Liver (tissue), 9 donors: Measurements from ENCODE around the gene MGAT4A. TPM values are rescaled to one million over a fixed set of nuclear protein-coding genes. Genes with fewer than 3 reads are reported as not detected.

Experiments
- DNase-seq: peaks from one replicate; pipeline ENCODE4 v3.0.0-alpha.2; 2017; ENCODE audit warnings: low spot score
- H3K27ac ChIP-seq, 2 donors: one replicate each; pipeline ENCODE4 v1.7.0; 2013; ENCODE audit warnings: inconsistent platforms in 2 of 2, low read length in 2 of 2, control low read depth in 1 of 2, low read depth in 1 of 2, mild to moderate bottlenecking in 1 of 2
- H3K27me3 ChIP-seq, 4 donors: one replicate each; pipeline versions ENCODE4 v1.6.1 to v1.7.0; 2013; ENCODE audit warnings: low read length in 3 of 4, inconsistent platforms in 1 of 4, mild to moderate bottlenecking in 1 of 4, moderate library complexity in 1 of 4; ENCODE audit not compliant: control insufficient read depth in 4 of 4, insufficient read depth in 4 of 4
- H3K36me3 ChIP-seq, 4 donors: one replicate each; pipeline versions ENCODE4 v1.6.1 to v1.7.0; 2013; ENCODE audit warnings: low read length in 3 of 4, mild to moderate bottlenecking in 3 of 4, low read depth in 1 of 4, moderate library complexity in 1 of 4; ENCODE audit not compliant: control insufficient read depth in 4 of 4, insufficient read depth in 3 of 4
- H3K4me1 ChIP-seq, 4 donors: one replicate each; pipeline versions ENCODE4 v1.6.1 to v1.7.0; 2013; ENCODE audit warnings: low read length in 3 of 4, mild to moderate bottlenecking in 3 of 4, moderate library complexity in 1 of 4; ENCODE audit not compliant: control insufficient read depth in 4 of 4, insufficient read depth in 4 of 4
- H3K4me3 ChIP-seq, 3 donors: one replicate each; pipeline versions ENCODE4 v1.6.1 to v1.7.0; 2013; ENCODE audit warnings: low read length in 3 of 3, control low read depth in 1 of 3, low read depth in 1 of 3, mild to moderate bottlenecking in 1 of 3
- H3K9ac ChIP-seq, 2 donors: one replicate each; pipeline ENCODE4 v1.7.0; 2013; ENCODE audit warnings: low read length in 2 of 2, mild to moderate bottlenecking in 2 of 2, moderate library complexity in 2 of 2, control low read depth in 1 of 2, low read depth in 1 of 2
- H3K9me3 ChIP-seq, 4 donors: one replicate each; pipeline versions ENCODE4 v1.6.1 to v1.7.0; 2013; ENCODE audit warnings: low read length in 3 of 4; ENCODE audit not compliant: control insufficient read depth in 4 of 4
- ATF3 ChIP-seq: IDR thresholded peaks from 2 replicates; pipeline ENCODE4 v1.6.1; 2016; ENCODE audit warnings: antibody characterized with exemption
- CTCF ChIP-seq: fragments of 150-350 bp; IDR thresholded peaks from 2 replicates; pipeline ENCODE4 v1.5.1; 2017; ENCODE audit warnings: improper control_type of control experiment, low read depth, low read length; ENCODE audit not compliant: missing input control
- EGR1 ChIP-seq, 2 donors: IDR thresholded peaks; 2 replicates each; pipeline ENCODE4 v1.6.1; 2016 to 2018; ENCODE audit warnings: antibody characterized with exemption in 2 of 2, low read depth in 2 of 2
- FOXA1 ChIP-seq: IDR thresholded peaks from 2 replicates; pipeline ENCODE4 v1.6.1; 2016; ENCODE audit warnings: antibody characterized with exemption
- FOXA2 ChIP-seq: IDR thresholded peaks from 2 replicates; pipeline ENCODE4 v1.6.1; 2016; ENCODE audit warnings: antibody characterized with exemption
- GABPA ChIP-seq, 2 donors: IDR thresholded peaks in 1 of 2; conservative IDR thresholded peaks in 1 of 2; 2 replicates each; pipeline ENCODE4 v1.6.1; 2016; ENCODE audit warnings: antibody characterized with exemption in 2 of 2, mild to moderate bottlenecking in 1 of 2, moderate library complexity in 1 of 2
- HNF4A ChIP-seq, 2 donors: conservative IDR thresholded peaks; 2 replicates each; pipeline ENCODE4 v1.6.1; 2016; ENCODE audit warnings: antibody characterized with exemption in 2 of 2, mild to moderate bottlenecking in 2 of 2
- HNF4G ChIP-seq: IDR thresholded peaks from 2 replicates; pipeline ENCODE4 v1.6.1; 2016; ENCODE audit warnings: antibody characterized with exemption
- JUND ChIP-seq, 2 donors: IDR thresholded peaks; 2 replicates each; pipeline ENCODE4 v1.6.1; 2016; ENCODE audit warnings: antibody characterized with exemption in 2 of 2
- MAX ChIP-seq: IDR thresholded peaks from 2 replicates; pipeline ENCODE4 v1.6.1; 2016; ENCODE audit warnings: antibody characterized with exemption
- NR2F2 ChIP-seq: IDR thresholded peaks from 2 replicates; pipeline ENCODE4 v1.6.1; 2016; ENCODE audit warnings: antibody characterized with exemption
- RAD21 ChIP-seq, 2 donors: IDR thresholded peaks; 2 replicates each; pipeline ENCODE4 v1.6.1; 2016; ENCODE audit warnings: antibody characterized with exemption in 2 of 2, mild to moderate bottlenecking in 2 of 2
- REST ChIP-seq: IDR thresholded peaks from 2 replicates; pipeline ENCODE4 v1.6.1; 2016; ENCODE audit warnings: antibody characterized with exemption, mild to moderate bottlenecking
- RXRA ChIP-seq, 2 donors: IDR thresholded peaks; 2 replicates each; pipeline ENCODE4 v1.6.1; 2017 to 2018; ENCODE audit warnings: antibody characterized with exemption in 2 of 2, mild to moderate bottlenecking in 1 of 2
- SP1 ChIP-seq: IDR thresholded peaks from 2 replicates; pipeline ENCODE4 v1.6.1; 2018; ENCODE audit warnings: antibody characterized with exemption, mild to moderate bottlenecking
- TAF1 ChIP-seq: conservative IDR thresholded peaks from 2 replicates; pipeline ENCODE4 v1.6.1; 2016; ENCODE audit warnings: antibody characterized with exemption, mild to moderate bottlenecking
- YY1 ChIP-seq: IDR thresholded peaks from 2 replicates; pipeline ENCODE4 v1.6.1; 2016; ENCODE audit warnings: antibody characterized with exemption, mild to moderate bottlenecking
- ZBTB33 ChIP-seq: IDR thresholded peaks from 2 replicates; pipeline ENCODE4 v1.6.1; 2016; ENCODE audit warnings: antibody characterized with exemption
- WGBS: extraction: QIAGEN DNeasy Blood & Tissue Kit; methylation state at CpG from one replicate; pipeline ENCODE4 v1.1.7; 2013; 5-methylcytosine and 5-hydroxymethylcytosine counted together
- polyA plus RNA-seq, 2 donors: library from polyadenylated mRNA; stranded (reverse) in 1 of 2; unstranded in 1 of 2; fragments of 200-250 nt in 1 of 2; fragments of >200 nt in 1 of 2; fragmentation: Nextera tagmentation in 1 of 2; extraction: Ambion mirVana in 1 of 2; gene quantifications; one replicate each; pipeline versions ENCODE4 v1.2.1 to v1.2.3, GENCODE V29; 2013 to 2015
- total RNA-seq, 2 donors: library from RNA; depleted of rRNA; stranded (reverse); fragments of >200 nt; gene quantifications; one replicate each; pipeline ENCODE4 v1.2.3, GENCODE V29; 2014
- donor health status: healthy.
- donor health status: healthy.
- donor health status: healthy.
- donor health status: healthy.
- donor health status: healthy.

Gene MGAT4A
- total and polyA plus RNA-seq, 4 donors = 2.7 to 17.3 (median 5.4) TPM

GRCh38 chr2:98669675-98670074 is 61.3 kb downstream of the MGAT4A start:
- peaks cover 0 to 1% (median 0%) of the 10 kb centered on the region in 4 donors for H3K9me3 ChIP-seq
- no peaks in the 10 kb centered on the region for H3K27me3 ChIP-seq
- DNase-seq = no peak
- H3K27ac ChIP-seq = no peak overlapping the region
- H3K9ac ChIP-seq = no peak overlapping the region
- no peaks in the 10 kb centered on the region for H3K4me1 ChIP-seq
- H3K36me3 ChIP-seq = peaks cover 0 to 5% (median 2%) of the 10 kb centered on the region in 4 donors
- 87% methylated on average over 1 of the region's 1 CpG for WGBS
- TF ChIP-seq NR2F2 (no peak), GABPA (IDR thresholded peaks at IDR 0.05 in 1 of 2, conservative IDR thresholded peaks at IDR 0.05 in 1 of 2) (no peak), SP1 (no peak), RXRA (IDR thresholded peaks at IDR 0.05) (no peak), TAF1 (no peak), CTCF (no peak), FOXA2 (no peak), RAD21 (IDR thresholded peaks at IDR 0.05) (no peak)
- H3K4me3 ChIP-seq = no peak overlapping the region

- Histone ChIP-seq H3K9me3 (no peaks in the 10 kb centered on the region), H3K9ac (no peak overlapping the region), H3K36me3 (peaks cover 0 to 2% (median 0%) of the 10 kb centered on the region in 4 donors), H3K4me1 (no peaks in the 10 kb centered on the region), H3K4me3 (no peak overlapping the region), H3K27ac (no peak overlapping the region), H3K27me3 (no peaks in the 10 kb centered on the region)
- no peak for TF ChIP-seq JUND (IDR thresholded peaks at IDR 0.05)
- WGBS = 95% methylated on average over 3 of the region's 3 CpGs
- no peak for DNase-seq
Observed at GRCh38 chr2:98665677-98666076, 65.3 kb downstream of the MGAT4A start.

GRCh38 chr2:98664323-98664722 is 66.6 kb downstream of the MGAT4A start:
- H3K36me3 ChIP-seq = peaks cover 0 to 2% (median 0%) of the 10 kb centered on the region in 4 donors
- no peaks in the 10 kb centered on the region for H3K9me3 ChIP-seq
- H3K9ac ChIP-seq = no peak overlapping the region
- WGBS = 91% methylated on average over 3 of the region's 3 CpGs
- H3K27me3 ChIP-seq = no peaks in the 10 kb centered on the region
- TF ChIP-seq HNF4G (no peak), REST (no peak), RAD21 (IDR thresholded peaks at IDR 0.05) (no peak), JUND (IDR thresholded peaks at IDR 0.05) (no peak), YY1 (no peak), RXRA (IDR thresholded peaks at IDR 0.05) (no peak), EGR1 (IDR thresholded peaks at IDR 0.05; ENCODE audit: low read depth in 2 of 2) (no peak), TAF1 (no peak), FOXA1 (no peak), ZBTB33 (no peak), ATF3 (no peak), FOXA2 (no peak), MAX (no peak), HNF4A (conservative IDR thresholded peaks at IDR 0.05) (no peak), SP1 (no peak), GABPA (IDR thresholded peaks at IDR 0.05 in 1 of 2, conservative IDR thresholded peaks at IDR 0.05 in 1 of 2) (no peak), CTCF (no peak)
- no peak overlapping the region for H3K4me3 ChIP-seq
- no peak for DNase-seq
- no peaks in the 10 kb centered on the region for H3K4me1 ChIP-seq
- no peak overlapping the region for H3K27ac ChIP-seq
